H1 (cell line): ENCODE results near the gene SEPTIN5. TPM values are rescaled to one million over a fixed set of nuclear protein-coding genes. Genes with fewer than 3 reads are reported as not detected.

ENCODE experiments used
- NANOG ChIP-seq: IDR thresholded peaks from 2 replicates; pipeline ENCODE4 v1.6.1; 2011; ENCODE audit warnings: low read length, low read depth, mild to moderate bottlenecking, inconsistent platforms; ENCODE audit not compliant: insufficient read depth, poor library complexity, severe bottlenecking
- POLR2AphosphoS5 ChIP-seq: IDR thresholded peaks from 2 replicates; pipeline ENCODE4 v1.6.1; 2011; ENCODE audit warnings: low read depth, low read length
- TBP ChIP-seq: IDR thresholded peaks from 2 replicates; pipeline ENCODE4 v1.6.1; 2011; ENCODE audit warnings: low read depth, low read length, improper control_type of control experiment
- ZNF274 ChIP-seq: IDR thresholded peaks from 2 replicates; pipeline ENCODE4 v1.7.0; 2012; ENCODE audit warnings: low read length, borderline replicate concordance; ENCODE audit errors: extremely low read depth
- polyA plus RNA-seq, 7 experiments: library from polyadenylated mRNA; depleted of rRNA in 3 of 7; stranded (reverse) in 5 of 7; unstranded in 2 of 7; fragments of >200 nt in 5 of 7; fragments of 200-250 nt in 2 of 7; gene quantifications; 1 replicate in 5 of 7; 2 replicates in 1 of 7; 4 replicates in 1 of 7; pipeline versions ENCODE4 v1.2.1 to v1.2.3, GENCODE V29; 2011 to 2013; ENCODE audit warnings: missing spikeins in 2 of 7, mixed read lengths in 2 of 7
- total RNA-seq: library from RNA; stranded (reverse); fragmentation: NEBNext Ultra II Directional; extraction: Animal tissue kit (Norgen Biotek cat#: 25700); gene quantifications from 2 replicates; pipeline ENCODE4 v1.2.1, GENCODE V29; 2021

SEPTIN5 gene
- total and polyA plus RNA-seq, 2 of the 8 experiments (the other 6 are each of a cell fraction or from before 2014, with no cell fraction given), result 6.0 to 8.6 TPM

- TF ChIP-seq TBP, result no peak
- TF ChIP-seq NANOG, result no peak
- TF ChIP-seq POLR2AphosphoS5, result no peak
- no peak for TF ChIP-seq ZNF274
These were observed 45.6 kb upstream of the SEPTIN5 start (continued) for GRCh38 chr22:19668748-19669147.
